IMR-90 (cell line): ENCODE measurements around the gene ZNF532. TPM values are rescaled to one million over a fixed set of nuclear protein-coding genes. Genes with fewer than 3 reads are reported as not detected.

Source experiments
- ATAC-seq: fragments of 200-7000 bp; cut with Tn5 transposase; 2 replicates; pipeline ENCODE4 v1.9.1; 2020; ENCODE audit warnings: low read depth, mild to moderate bottlenecking, moderate library complexity
- BruUV-seq: library from RNA; stranded (reverse); fragments of 400-500 nt; replicated peaks from 2 replicates; lab custom pipeline; 2021; lab: Mats Ljungman, UMichigan
- CTCF ChIA-PET: fragments of 300-600 bp; formaldehyde crosslinking; extraction: SDS; loops from one replicate; lab custom pipeline; 2021; ENCODE audit warnings: antibody characterized with exemption; lab: Yijun Ruan, JAX
- POLR2A ChIA-PET: fragments of 300-600 bp; sonication (Branson Sonifier 250); formaldehyde crosslinking; loops from one replicate; lab custom pipeline; 2022; ENCODE audit warnings: antibody characterized with exemption; ENCODE audit not compliant: unreplicated experiment; lab: Charles Lee
- DNase-seq: peaks from one replicate; pipeline ENCODE4 v3.0.0; 2013
- H2AFZ ChIP-seq: replicated peaks from 2 replicates; pipeline ENCODE3; 2013; ENCODE audit warnings: low read length, mild to moderate bottlenecking; ENCODE audit not compliant: poor library complexity
- H2AK5ac ChIP-seq: 2 replicates; pipeline ENCODE4 v1.6.1; 2013; ENCODE audit warnings: low read depth, low read length, inconsistent platforms
- H2AK9ac ChIP-seq: replicated peaks from 2 replicates; pipeline ENCODE3; 2013; ENCODE audit warnings: mild to moderate bottlenecking, low read depth, low read length, moderate library complexity; ENCODE audit not compliant: poor library complexity
- H2BK120ac ChIP-seq: 2 replicates; pipeline ENCODE4 v1.6.1; 2013; ENCODE audit warnings: low read depth, low read length, inconsistent platforms
- H2BK15ac ChIP-seq: 3 replicates; pipeline ENCODE4 v1.6.1; 2013; ENCODE audit warnings: low read depth, low read length, inconsistent platforms
- H2BK20ac ChIP-seq: 2 replicates; pipeline ENCODE4 v1.6.1; 2013; ENCODE audit warnings: low read depth, mild to moderate bottlenecking, inconsistent platforms, low read length, moderate library complexity
- H2BK5ac ChIP-seq: 2 replicates; pipeline ENCODE4 v1.6.1; 2013; ENCODE audit warnings: mild to moderate bottlenecking, low read depth, low read length, inconsistent platforms; ENCODE audit not compliant: poor library complexity, severe bottlenecking
- H3K14ac ChIP-seq: replicated peaks from 2 replicates; pipeline ENCODE4 v1.6.1; 2013; ENCODE audit warnings: low read depth, low read length, inconsistent platforms
- H3K18ac ChIP-seq: 2 replicates; pipeline ENCODE4 v1.6.1; 2013; ENCODE audit warnings: low read depth, low read length, control low read depth
- H3K23ac ChIP-seq: 2 replicates; pipeline ENCODE4 v1.6.1; 2013; ENCODE audit warnings: low read depth, low read length, inconsistent platforms
- H3K27ac ChIP-seq: 2 replicates; pipeline ENCODE4 v1.5.1; 2013; ENCODE audit warnings: mild to moderate bottlenecking, control low read depth, low read length; ENCODE audit not compliant: insufficient read depth
- H3K27me3 ChIP-seq: 2 replicates; pipeline ENCODE4 v1.6.1; 2013; ENCODE audit warnings: low read length; ENCODE audit not compliant: control insufficient read depth, insufficient read depth
- H3K36me3 ChIP-seq: 2 replicates; pipeline ENCODE4 v1.6.1; 2013; ENCODE audit warnings: low read length, mixed read lengths; ENCODE audit not compliant: control insufficient read depth, insufficient read depth
- H3K4ac ChIP-seq: 2 replicates; pipeline ENCODE4 v1.6.1; 2013; ENCODE audit warnings: low read depth, low read length, inconsistent platforms
- H3K4me1 ChIP-seq: 2 replicates; pipeline ENCODE4 v1.6.1; 2013; ENCODE audit warnings: low read length, mixed read lengths; ENCODE audit not compliant: control insufficient read depth, insufficient read depth
- H3K4me2 ChIP-seq: 2 replicates; pipeline ENCODE4 v1.6.1; 2013; ENCODE audit warnings: low read depth, mild to moderate bottlenecking, control low read depth, low read length, moderate library complexity
- H3K4me3 ChIP-seq: 2 replicates; pipeline ENCODE4 v1.5.1; 2013; ENCODE audit warnings: low read depth, mild to moderate bottlenecking, control low read depth, low read length, moderate library complexity; ENCODE audit not compliant: insufficient read depth
- H3K56ac ChIP-seq: 2 replicates; pipeline ENCODE4 v1.6.1; 2013; ENCODE audit warnings: low read length, inconsistent platforms; ENCODE audit not compliant: insufficient read depth; ENCODE audit errors: extremely low read depth
- H3K79me1 ChIP-seq, 2 experiments: 2 replicates each; pipeline ENCODE4 v1.6.1; 2013; ENCODE audit warnings: low read length in 2 of 2, inconsistent platforms in 1 of 2, low read depth in 1 of 2
- H3K9ac ChIP-seq: 2 replicates; pipeline ENCODE4 v1.6.1; 2013; ENCODE audit warnings: low read depth, low read length, control low read depth
- H3K9me1 ChIP-seq: 2 replicates; pipeline ENCODE4 v1.6.1; 2013; ENCODE audit warnings: low read length, inconsistent platforms; ENCODE audit not compliant: insufficient read depth
- H3K9me3 ChIP-seq: 2 replicates; pipeline ENCODE4 v1.6.1; 2013; ENCODE audit warnings: low read length; ENCODE audit not compliant: control insufficient read depth, insufficient read depth
- H4K20me1 ChIP-seq: 2 replicates; pipeline ENCODE4 v1.6.1; 2013; ENCODE audit warnings: low read length, inconsistent platforms; ENCODE audit not compliant: insufficient read depth
- H4K5ac ChIP-seq: 2 replicates; pipeline ENCODE4 v1.6.1; 2013; ENCODE audit warnings: mild to moderate bottlenecking, low read depth, low read length, control low read depth
- H4K8ac ChIP-seq, 2 experiments: 2 replicates each; pipeline ENCODE4 v1.6.1; 2013; ENCODE audit warnings: low read depth in 2 of 2, low read length in 2 of 2, control low read depth in 1 of 2, inconsistent platforms in 1 of 2
- H4K91ac ChIP-seq: 2 replicates; pipeline ENCODE4 v1.6.1; 2013; ENCODE audit warnings: low read depth, low read length, inconsistent platforms; ENCODE audit not compliant: insufficient read depth
- CEBPB ChIP-seq: IDR thresholded peaks from 2 replicates; pipeline ENCODE4 v1.6.1; 2012; ENCODE audit warnings: low read depth, low read length, improper control_type of control experiment
- CHD1 ChIP-seq: IDR thresholded peaks from 2 replicates; pipeline ENCODE4 v1.6.1; 2012; ENCODE audit warnings: low read depth, low read length, improper control_type of control experiment
- FOS ChIP-seq: fragments of 150-350 bp; IDR thresholded peaks from 2 replicates; pipeline ENCODE4 v1.6.1; 2016; ENCODE audit warnings: low read depth, low read length
- MAFK ChIP-seq: IDR thresholded peaks from 2 replicates; pipeline ENCODE4 v1.6.1; 2012; ENCODE audit warnings: low read depth, low read length, improper control_type of control experiment
- MAZ ChIP-seq: IDR thresholded peaks from 2 replicates; pipeline ENCODE4 v1.6.1; 2012; ENCODE audit warnings: low read depth, mild to moderate bottlenecking, low read length, improper control_type of control experiment, moderate library complexity, borderline replicate concordance
- POLR2A ChIP-seq: IDR thresholded peaks from 2 replicates; pipeline ENCODE4 v1.6.1; 2012; ENCODE audit warnings: mild to moderate bottlenecking, low read depth, low read length
- RAD21 ChIP-seq: IDR thresholded peaks from 2 replicates; pipeline ENCODE4 v1.6.1; 2012; ENCODE audit warnings: low read length, improper control_type of control experiment
- RFX5 ChIP-seq: IDR thresholded peaks from 2 replicates; pipeline ENCODE4 v1.8.0; 2012; ENCODE audit warnings: low read depth, mild to moderate bottlenecking, low read length, moderate library complexity
- SMC3 ChIP-seq: fragments of 150-350 bp; IDR thresholded peaks from 2 replicates; pipeline ENCODE4 v1.6.1; 2016; ENCODE audit warnings: low read depth, mild to moderate bottlenecking, antibody characterized with exemption, low read length, moderate library complexity
- WGBS, 2 experiments: methylation state at CpG; one replicate each; pipeline versions ENCODE4 v1.1.5 to v1.1.7; 2013; ENCODE audit warnings: missing lambda C conversion rate in 2 of 2; ENCODE audit not compliant: insufficient read length in 1 of 2; ENCODE audit errors: extremely low coverage in 2 of 2; 5-methylcytosine and 5-hydroxymethylcytosine counted together
- dilution Hi-C: fragments of 300-500 bp; cut with HindIII; formaldehyde crosslinking; loops from one replicate; pipeline ENCODE4 v1.14.3; 2018; ENCODE audit warnings: low sequenced_read_pairs; ENCODE audit not compliant: unreplicated experiment
- in situ Hi-C: fragments of 300-500 bp; cut with MboI; formaldehyde crosslinking; loops from 3 replicates; pipeline ENCODE4 v1.14.3; 2019; ENCODE audit warnings: low sequenced_read_pairs, inconsistent platforms, mixed read lengths
- intact Hi-C: fragments of 100-400 bp; cut with micrococcal nuclease; formaldehyde crosslinking; loops from 2 replicates; pipeline ENCODE4 v1.10.0; 2022
- polyA plus RNA-seq, 3 experiments: library from polyadenylated mRNA; depleted of rRNA; stranded (reverse); fragments of >200 nt; gene quantifications; 2 replicates each; pipeline ENCODE4 v1.2.3, GENCODE V29; 2012; ENCODE audit warnings: low replicate concordance in 1 of 3
- total RNA-seq: library from RNA; depleted of rRNA; stranded (reverse); fragments of >200 nt; gene quantifications from 2 replicates; pipeline ENCODE4 v1.2.3, GENCODE V29; 2012
- TF ChIP-seq, protein P1 (sequence below): fragments of 150-350 bp; IDR thresholded peaks from 2 replicates; pipeline ENCODE4 v1.6.1; 2017; ENCODE audit warnings: mild to moderate bottlenecking, antibody characterized with exemption, low read length, low read depth
- TF ChIP-seq, protein P2 (sequence below): fragments of 150-350 bp; IDR thresholded peaks from 2 replicates; pipeline ENCODE4 v1.6.1; 2016; ENCODE audit warnings: low read depth, mild to moderate bottlenecking, low read length, moderate library complexity, borderline replicate concordance

The ZNF532 gene
- total and polyA plus RNA-seq, 2 of the 4 experiments (the other 2 are of a cell fraction): 29.9 to 45.8 TPM

DNA sequence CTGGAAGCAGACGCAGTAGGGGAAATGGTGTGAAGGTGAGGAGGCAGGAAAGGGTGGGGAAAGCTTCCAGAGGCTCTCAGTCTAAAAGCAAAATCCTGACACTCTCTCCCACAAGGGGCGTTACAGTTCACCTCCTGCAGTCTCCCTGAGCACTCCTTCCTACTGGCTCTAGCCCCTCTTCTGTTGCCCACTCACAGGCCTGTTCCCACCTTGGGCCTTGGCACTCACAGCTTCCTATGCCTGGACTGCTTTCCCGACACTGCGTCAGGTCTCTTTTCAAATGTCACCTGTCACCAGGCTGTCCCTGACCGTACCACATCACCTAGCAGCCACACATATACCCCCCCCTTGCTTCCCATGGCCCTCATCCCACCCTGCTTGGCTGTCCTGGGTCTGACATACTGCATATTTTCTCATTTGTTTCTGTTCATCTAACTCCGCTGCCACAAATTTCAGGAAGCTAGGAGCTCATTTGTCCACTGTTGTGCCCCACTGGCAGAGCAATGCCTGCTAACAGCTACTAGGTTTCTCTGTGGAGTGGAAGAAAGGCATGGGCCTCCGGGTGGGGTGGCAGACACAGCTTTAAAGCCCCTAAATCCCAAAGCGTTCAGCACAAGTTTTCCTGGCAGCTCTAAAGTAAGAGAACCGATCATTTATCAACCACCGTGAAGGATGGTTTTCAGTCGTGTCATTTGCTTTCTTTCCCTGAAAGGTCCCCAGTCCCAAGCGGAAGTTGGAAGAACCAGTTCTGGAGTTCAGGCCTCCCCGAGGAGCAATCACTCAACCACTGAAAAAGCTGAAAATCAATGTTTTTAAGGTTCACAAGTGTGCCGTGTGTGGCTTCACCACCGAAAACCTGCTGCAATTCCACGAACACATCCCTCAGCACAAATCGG is 118.8 kb downstream of the ZNF532 start (continued):
- TF ChIP-seq MAZ: no peak

DNA sequence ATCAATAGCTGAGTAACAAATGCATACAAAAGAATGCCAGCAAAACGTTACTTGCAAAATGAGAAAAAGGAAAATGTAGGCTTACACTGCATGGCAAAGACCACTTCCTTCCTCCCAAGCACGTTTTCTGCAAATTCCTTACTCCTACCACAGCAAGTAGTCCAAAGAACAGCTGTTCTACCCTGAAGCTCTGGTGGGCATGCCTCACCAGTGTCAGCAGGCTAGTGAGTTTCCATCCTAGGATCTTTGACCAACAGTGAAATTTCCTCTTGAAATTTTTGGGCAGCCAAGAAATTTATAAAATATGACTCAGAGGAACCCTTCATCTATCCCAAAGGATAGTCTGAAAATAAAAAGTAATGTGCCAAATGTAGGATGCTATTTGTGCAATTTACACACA is 123.9 kb downstream of the ZNF532 start:
- no peak overlapping the region for H3K9ac ChIP-seq
- H3K27ac ChIP-seq: no peak overlapping the region
- 83% methylated on average over 1 of the region's 2 CpGs; no CpG with 5 or more reads in 1 of the 2 experiments for WGBS, 2 experiments
- H3K9me3 ChIP-seq: no peaks in the 10 kb centered on the region
- peaks cover 4% of the 10 kb centered on the region for H3K36me3 ChIP-seq
- no peaks in the 10 kb centered on the region; a peak in 1 of 4 replicates for H3K79me1 ChIP-seq
- no peak overlapping the region for H4K5ac ChIP-seq
- no peak overlapping the region for H2AK5ac ChIP-seq
- in situ Hi-C loops: no loop called here
- dilution Hi-C loops: no loop called here
- no peak for ATAC-seq
- BruUV-seq: no TSS peak
- H3K9me1 ChIP-seq: peaks cover 15% of the 10 kb centered on the region
- H3K4me3 ChIP-seq: no peak overlapping the region
- no peak overlapping the region for H3K14ac ChIP-seq
- no peak overlapping the region for H3K18ac ChIP-seq
- H2AFZ ChIP-seq: no peak overlapping the region
- no peak overlapping the region for H3K4me2 ChIP-seq
- H3K4ac ChIP-seq: no peak overlapping the region
- no peak for DNase-seq
- no peak overlapping the region for H2BK20ac ChIP-seq
- no peaks in the 10 kb centered on the region for H4K20me1 ChIP-seq
- H2BK15ac ChIP-seq: no peak overlapping the region
- no peak overlapping the region for H3K56ac ChIP-seq
- no peak overlapping the region for H2AK9ac ChIP-seq
- H3K27me3 ChIP-seq: no peaks in the 10 kb centered on the region
- intact Hi-C loops: no loop called here
- no peak overlapping the region for H4K91ac ChIP-seq
- H4K8ac ChIP-seq: no peak overlapping the region
- no peak overlapping the region for H2BK120ac ChIP-seq
- H2BK5ac ChIP-seq: no peak overlapping the region
- H3K23ac ChIP-seq: no peak overlapping the region
- peaks cover 5% of the 10 kb centered on the region; the same call in 1 of the 2 replicates for H3K4me1 ChIP-seq
- POLR2A ChIA-PET: no interaction called here
- CTCF ChIA-PET: no interaction called here
- TF ChIP-seq FOS: no peak
- TF ChIP-seq, protein P1, sequence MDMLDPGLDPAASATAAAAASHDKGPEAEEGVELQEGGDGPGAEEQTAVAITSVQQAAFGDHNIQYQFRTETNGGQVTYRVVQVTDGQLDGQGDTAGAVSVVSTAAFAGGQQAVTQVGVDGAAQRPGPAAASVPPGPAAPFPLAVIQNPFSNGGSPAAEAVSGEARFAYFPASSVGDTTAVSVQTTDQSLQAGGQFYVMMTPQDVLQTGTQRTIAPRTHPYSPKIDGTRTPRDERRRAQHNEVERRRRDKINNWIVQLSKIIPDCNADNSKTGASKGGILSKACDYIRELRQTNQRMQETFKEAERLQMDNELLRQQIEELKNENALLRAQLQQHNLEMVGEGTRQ: no peak
- no peak for TF ChIP-seq CEBPB
- TF ChIP-seq RAD21: no peak
- TF ChIP-seq POLR2A: no peak
- TF ChIP-seq, protein P2, sequence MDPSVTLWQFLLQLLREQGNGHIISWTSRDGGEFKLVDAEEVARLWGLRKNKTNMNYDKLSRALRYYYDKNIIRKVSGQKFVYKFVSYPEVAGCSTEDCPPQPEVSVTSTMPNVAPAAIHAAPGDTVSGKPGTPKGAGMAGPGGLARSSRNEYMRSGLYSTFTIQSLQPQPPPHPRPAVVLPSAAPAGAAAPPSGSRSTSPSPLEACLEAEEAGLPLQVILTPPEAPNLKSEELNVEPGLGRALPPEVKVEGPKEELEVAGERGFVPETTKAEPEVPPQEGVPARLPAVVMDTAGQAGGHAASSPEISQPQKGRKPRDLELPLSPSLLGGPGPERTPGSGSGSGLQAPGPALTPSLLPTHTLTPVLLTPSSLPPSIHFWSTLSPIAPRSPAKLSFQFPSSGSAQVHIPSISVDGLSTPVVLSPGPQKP: no peak
- no peak for TF ChIP-seq CHD1
- no peak for TF ChIP-seq MAFK
- TF ChIP-seq SMC3: no peak
- no peak for TF ChIP-seq MAZ
- TF ChIP-seq RFX5: no peak
